GM21576 (cell line): ENCODE results near the gene TMPRSS12.
"Not testable (repeated sequence)": the region's sequence is repeated elsewhere in the genome, so short reads cannot be mapped to it uniquely, and the experiment has no call there.

Experiments
- ATAC-seq: cut with Tn5 transposase; IDR thresholded peaks from one replicate; pipeline ENCODE4 v1.9.1; 2021; ENCODE audit warnings: mild to moderate bottlenecking, moderate library complexity; ENCODE audit not compliant: unreplicated experiment

TMPRSS12 gene, protein sequence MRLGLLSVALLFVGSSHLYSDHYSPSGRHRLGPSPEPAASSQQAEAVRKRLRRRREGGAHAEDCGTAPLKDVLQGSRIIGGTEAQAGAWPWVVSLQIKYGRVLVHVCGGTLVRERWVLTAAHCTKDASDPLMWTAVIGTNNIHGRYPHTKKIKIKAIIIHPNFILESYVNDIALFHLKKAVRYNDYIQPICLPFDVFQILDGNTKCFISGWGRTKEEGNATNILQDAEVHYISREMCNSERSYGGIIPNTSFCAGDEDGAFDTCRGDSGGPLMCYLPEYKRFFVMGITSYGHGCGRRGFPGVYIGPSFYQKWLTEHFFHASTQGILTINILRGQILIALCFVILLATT

DNA sequence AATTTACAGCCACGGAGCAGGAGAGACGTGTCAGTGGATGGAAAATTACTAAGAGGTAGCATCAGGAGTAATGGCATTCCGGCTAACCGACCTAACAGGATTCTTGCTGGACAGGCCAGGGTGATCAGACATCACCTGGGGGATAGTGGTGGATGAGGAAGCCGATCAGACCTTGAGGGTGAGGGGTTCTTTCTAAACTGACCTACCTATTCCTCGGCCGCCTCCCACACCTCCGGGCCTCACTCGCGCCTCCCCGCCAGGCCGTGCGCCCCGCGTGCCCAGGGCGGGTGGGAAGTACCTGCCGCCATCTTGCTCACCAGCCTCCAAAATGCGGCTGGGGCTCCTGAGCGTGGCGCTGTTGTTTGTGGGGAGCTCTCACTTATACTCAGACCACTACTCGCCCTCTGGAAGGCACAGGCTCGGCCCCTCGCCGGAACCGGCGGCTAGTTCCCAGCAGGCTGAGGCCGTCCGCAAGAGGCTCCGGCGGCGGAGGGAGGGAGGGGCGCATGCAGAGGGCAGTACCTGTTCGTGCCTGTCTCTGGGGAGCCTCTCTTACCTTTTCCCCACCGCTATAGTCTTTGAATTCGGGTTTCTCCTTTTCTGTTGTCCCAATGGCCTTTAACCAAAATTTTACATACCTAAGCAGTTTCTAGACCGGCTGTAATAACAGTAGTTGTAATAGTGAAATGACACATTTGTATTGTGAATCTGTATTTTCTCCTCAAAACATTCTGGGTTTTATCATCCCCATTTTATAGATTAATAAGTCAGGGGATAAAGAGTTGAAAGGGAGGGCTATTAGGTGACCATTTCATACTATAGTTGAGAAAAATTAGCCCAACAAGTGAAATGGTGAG, at the start of gene TMPRSS12:
TSS of gene TMPRSS12 (plus strand) at position 290 of the 857 bp plus-strand sequence. CDS start at position 329, 39 bp downstream.
- ATAC-seq = no peak

DNA sequence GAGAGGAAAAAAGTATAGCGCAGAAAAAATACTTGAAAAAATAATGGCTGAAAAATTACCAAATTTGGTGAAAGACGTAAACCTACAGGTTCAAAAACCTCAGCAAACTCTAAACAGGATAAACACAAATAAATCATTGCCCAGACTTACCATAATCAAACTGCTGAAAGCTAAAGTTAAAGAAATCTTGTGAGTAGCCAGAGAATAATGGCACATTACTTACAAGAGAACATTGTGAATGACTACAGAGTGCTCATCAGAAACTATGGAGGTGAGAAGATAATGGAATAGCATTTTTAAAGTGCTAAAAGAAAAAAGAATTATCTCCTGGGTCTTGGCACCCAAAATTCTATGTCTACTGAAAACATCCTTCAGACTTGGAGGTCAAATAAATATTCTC, 42.8 kb upstream of the TMPRSS12 start:
- ATAC-seq = no peak

- no peak for ATAC-seq
Measured at GRCh38 chr12:50803230-50803875, 39.4 kb upstream of the TMPRSS12 start.

- no peak for ATAC-seq
Measured at GRCh38 chr12:50806176-50806575, 36.5 kb upstream of the TMPRSS12 start.

DNA sequence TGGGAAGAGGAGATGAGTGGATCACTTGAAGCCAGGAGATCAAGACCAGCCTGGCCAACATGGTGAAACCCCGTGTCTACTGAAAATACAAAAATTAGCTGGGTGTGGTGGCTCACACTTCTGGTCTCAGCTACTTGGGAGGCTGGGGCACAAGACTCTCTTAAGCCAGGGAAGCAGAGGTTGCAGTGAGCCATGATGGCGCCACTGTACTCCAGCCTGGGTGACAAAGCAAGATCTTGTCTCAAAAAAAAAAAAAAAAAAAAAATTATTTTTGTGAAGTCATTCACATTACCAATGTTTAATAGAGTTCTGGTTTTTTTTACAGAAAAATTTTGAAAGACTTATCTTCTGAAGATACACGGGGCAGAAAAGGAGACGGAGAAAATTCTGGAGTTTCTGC, 33.6 kb upstream of the TMPRSS12 start:
- ATAC-seq = not testable (repeated sequence)

- ATAC-seq = not testable (repeated sequence)
Measured at GRCh38 chr12:50814921-50815320, 27.8 kb upstream of the TMPRSS12 start.

DNA sequence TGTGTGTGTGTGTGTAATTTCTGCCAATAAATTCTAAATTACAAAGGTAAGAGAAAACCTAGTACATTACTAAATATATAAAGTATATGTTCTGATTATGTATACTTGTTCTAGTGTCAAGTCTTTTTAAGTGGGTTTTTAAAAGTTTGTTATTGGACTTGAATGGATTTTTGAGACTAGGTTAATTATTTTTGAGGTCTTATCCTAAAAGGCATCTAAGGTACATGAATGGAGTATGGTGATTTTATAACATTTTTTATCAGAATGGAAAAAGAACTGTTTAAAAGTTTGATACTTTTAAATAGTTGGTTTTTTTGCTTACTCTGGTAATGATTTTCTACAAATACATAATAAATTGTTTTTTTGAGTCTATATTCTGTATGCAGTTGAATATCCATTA, 22.5 kb upstream of the TMPRSS12 start:
- ATAC-seq = no peak

GRCh38 chr12:50822082-50822481, 20.6 kb upstream of the TMPRSS12 start:
- ATAC-seq = no peak

GRCh38 chr12:50823724-50824123, 19.0 kb upstream of the TMPRSS12 start:
- not testable (repeated sequence) for ATAC-seq

GRCh38 chr12:50824914-50825313, 17.8 kb upstream of the TMPRSS12 start:
- no peak for ATAC-seq

- ATAC-seq = no peak
Measured at GRCh38 chr12:50825372-50825838, 17.3 kb upstream of the TMPRSS12 start.

GRCh38 chr12:50828121-50828520, 14.6 kb upstream of the TMPRSS12 start:
- no peak for ATAC-seq

- ATAC-seq = no peak
Measured at GRCh38 chr12:50828886-50829285, 13.8 kb upstream of the TMPRSS12 start.

DNA sequence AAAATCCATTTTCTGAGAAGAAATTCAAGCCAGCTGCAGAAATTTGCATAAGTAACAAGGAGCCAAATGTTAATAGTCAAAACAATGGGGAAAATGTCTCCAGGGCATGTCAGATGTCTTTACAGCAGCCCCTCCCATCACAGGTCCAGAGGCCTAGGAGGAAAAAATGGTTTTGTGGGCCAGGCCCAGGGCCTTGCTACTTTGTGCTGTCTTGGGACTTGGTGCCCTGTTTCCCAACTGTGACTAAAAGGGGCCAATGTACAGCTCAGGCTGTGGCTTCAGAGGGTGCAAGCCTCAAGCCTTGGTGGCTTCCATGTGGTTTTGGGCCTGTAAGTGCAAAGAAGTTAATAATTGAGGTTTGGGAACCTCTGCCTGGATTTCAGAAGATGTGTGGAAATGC, 8.9 kb upstream of the TMPRSS12 start:
- ATAC-seq = not testable (repeated sequence)

GRCh38 chr12:50839042-50839441, 3.7 kb upstream of the TMPRSS12 start:
- no peak for ATAC-seq

DNA sequence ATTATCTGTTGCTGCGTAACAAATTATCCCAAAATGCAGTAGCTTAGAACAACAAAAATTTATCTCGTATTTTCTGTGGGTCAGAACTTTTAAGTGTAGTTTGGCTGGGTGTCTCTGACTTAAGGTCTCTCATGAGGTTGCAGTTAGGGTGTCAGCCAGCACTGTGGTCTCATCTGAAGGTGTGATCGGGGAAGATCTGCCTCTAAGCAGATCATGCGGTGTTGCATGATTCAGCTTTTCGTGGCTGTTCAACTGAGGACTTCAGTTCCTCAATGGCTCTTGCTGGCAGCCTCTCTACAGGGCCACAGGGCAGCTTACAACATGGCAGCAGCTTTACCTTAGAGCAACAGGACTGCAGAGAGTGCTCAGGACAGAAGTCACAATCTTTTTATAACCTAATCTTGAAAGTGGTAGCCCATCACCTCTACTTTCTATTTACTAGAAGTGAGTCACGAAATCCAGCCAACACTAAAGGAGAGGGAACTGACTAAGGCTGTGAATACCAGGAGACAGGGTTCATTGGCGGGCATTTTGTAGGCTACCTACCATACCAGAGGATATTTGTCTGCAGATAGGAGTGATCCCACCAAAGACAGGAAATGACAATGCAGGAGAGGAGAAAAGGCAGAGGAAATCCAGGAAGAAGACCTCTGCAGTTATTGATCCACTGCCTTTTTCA, 1.8 kb upstream of the TMPRSS12 start:
- no peak for ATAC-seq

GRCh38 chr12:50841716-50842531, 802 bp upstream of the TMPRSS12 start:
- no peak for ATAC-seq

DNA sequence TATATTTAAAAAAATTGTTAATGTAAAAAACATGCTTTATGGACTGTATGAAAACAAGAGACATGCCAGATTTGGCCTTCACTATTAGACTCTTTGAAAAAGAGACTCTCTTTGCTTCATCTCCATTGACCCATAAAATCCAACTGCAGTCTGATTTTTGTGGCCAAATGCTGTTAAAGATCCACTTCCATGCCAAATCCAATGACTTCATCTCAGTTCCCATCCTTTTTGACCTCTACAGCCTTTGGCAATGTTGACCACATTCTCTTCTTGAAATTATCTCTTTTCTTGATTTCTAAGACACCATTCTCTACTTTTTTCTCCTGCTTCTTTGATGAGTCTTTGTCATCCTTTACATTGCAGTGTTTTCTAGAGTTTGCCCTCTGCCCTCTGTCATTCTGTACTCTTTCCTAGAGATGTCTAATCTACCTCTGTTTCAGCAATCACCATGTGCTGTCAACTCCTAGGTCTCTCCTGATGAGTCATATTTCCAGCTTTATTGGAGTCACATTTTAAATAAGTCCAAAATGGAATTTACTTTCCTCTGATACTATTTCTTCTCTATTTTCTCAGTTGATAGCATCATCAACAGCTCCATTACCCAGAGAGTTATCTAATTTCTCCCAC, 2.4 kb downstream of the TMPRSS12 start:
- no peak for ATAC-seq

DNA sequence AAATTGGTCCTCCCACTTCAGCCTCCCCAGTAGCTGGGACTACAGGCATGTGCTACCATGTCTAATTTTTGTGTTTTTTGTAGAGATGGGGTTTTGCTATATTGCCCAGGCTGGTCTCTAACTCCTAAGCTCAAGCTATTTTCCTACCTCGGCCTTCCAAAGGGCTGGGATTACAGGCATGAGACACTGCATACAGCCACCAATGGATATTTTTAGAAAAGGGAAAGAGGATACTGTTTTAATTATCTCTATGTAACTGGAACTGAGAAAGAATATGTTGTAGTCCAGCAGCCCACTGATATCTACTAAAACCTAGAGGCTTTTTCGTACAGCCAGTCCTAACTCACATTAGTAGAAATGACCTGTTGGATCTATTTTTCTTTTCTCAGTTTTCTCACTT, 6.2 kb downstream of the TMPRSS12 start:
- ATAC-seq = no peak
